Urothelium cell line (cell line): ENCODE results near the gene CPZ.
"Not testable (repeated sequence)": the region's sequence is repeated elsewhere in the genome, so short reads cannot be mapped to it uniquely, and the experiment has no call there.

Source experiments
- DNase-seq: peaks from one replicate; pipeline ENCODE4 v3.0.0; 2011; ENCODE audit warnings: low spot score, mixed read lengths
- FAIRE-seq: peaks from 2 replicates; lab custom pipeline; 2011; peaks lifted over from hg19 to GRCh38; lab: Jason Lieb, UNC

Gene CPZ

DNA sequence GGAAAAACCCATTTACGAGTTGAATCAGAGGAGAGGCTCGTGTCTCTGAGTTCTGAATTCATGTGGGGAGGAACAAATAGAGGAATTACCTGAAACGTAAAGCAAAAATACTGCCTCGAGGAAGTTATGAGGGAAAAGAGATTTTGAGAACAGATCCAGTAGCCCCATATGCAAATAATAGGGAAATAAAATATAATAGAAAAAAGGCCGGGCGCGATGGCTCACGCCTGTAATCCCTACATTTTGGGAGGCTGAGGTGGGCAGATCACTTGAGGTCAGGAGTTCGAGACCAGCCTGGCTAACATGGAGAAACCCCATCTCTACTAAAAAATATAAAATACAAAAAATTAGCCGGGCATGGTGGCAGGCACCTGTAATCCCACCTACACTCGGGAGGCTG is 42.2 kb downstream of the CPZ start:
- DNase-seq, FAIRE-seq: not testable (repeated sequence)

DNA sequence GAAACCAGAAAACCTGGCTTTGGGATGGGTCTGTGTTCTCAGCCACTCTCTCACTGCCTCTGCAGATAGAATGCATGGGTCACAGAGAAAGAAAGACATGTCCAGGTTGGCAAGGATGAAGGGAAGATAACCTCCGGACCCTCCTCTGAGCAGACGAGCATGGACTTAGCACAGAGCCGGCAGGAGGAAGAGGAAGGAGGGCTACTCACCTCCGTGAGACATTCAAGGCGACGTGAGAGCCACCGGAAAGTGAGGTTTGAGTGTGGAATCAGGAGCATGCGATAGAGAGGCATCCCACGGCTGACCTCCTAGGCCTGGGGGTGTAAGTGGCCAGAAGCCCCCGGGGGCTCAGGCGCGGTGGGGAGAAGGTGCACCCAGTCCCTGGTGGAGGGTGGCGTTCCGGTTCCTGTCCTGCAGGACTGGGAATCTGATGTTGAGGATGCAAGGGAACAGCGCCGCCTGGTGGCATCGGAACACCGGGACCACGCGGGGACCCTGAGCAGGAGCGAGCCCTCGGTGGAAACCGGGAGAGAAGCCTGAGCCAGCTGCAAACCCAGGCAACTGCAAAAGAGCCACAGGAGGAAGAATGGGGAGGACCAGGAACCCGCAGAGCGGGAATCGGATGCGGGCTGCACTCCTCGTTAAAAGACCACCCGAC is 43.5 kb downstream of the CPZ start:
- not testable (repeated sequence) for DNase-seq, FAIRE-seq

- DNase-seq (no peak), FAIRE-seq (no peak)
Observed at GRCh38 chr4:8637456-8637984, 45.0 kb downstream of the CPZ start.

- FAIRE-seq = no peak
- DNase-seq = no peak
Observed at GRCh38 chr4:8639021-8639420, 46.5 kb downstream of the CPZ start.

DNA sequence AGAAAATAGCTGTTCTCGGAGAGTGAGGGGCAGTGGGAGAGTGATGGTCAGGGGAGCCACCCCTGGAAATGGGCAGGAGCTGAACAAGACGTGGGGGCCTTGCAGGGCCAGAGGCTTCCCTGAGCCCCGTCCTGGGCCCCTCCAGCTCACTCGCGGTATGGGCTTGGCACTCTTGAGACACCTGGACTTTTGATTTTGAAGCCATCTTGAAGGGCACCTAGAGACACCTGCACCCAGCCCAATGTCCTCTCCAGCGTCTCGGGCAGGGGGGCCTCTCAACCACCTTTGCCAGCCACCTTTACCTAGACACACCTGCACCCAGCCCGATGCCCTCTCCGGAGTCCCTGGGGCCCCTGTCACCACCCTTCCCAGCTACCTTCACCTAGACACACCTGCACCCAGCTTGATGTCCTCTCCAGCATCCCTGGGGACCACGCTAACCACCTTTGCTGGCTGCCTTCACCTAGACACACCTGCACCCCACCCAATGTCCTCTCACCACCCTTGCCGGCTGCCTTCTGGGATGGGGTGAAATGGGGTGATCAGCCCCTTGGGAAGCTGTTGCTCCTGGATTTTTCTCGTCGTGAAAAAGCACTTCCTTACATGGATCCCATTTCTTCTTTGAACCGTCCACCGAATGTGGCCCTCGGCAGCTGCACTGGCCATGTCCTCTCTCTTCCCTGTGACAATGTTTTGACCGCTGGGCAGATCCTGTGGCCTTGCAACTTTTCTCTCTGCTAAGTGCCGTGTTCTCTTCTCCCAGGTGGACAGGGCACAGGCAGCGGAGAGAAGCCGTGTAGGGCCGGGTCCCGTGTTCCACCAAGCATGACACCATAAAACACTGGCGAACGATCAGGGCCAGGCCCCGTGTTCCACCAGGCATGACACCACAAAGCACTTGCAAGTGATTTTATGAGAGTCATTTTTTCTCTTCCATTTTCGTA is 47.5 kb downstream of the CPZ start:
- FAIRE-seq = no peak
- no peak for DNase-seq

GRCh38 chr4:8640816-8641215 is 48.3 kb downstream of the CPZ start:
- FAIRE-seq = no peak

DNA sequence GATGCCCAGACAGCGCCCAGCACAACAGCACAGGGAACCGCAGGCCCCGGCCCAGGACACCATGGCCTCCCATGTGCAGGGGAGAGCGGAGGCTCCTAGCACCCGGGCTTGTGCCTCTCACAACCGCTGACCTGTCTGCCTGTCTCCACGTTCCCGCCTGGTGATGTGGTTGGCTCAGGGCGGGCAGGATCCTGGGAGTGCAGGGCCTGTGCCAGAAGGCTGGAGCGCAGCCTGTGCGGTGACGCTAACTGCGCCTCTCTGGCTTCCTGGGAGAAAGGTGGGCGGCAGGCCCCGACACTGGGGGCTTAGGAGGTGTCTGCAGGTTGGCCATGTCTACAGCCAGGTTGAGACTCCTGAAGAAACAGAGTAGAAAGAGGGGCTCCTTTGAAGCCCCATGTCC is 48.7 kb downstream of the CPZ start:
- DNase-seq (no peak), FAIRE-seq (no peak)

More at GRCh38 chr4:8640816-8641215, 48.3 kb downstream of the CPZ start:
- no peak for DNase-seq

DNA sequence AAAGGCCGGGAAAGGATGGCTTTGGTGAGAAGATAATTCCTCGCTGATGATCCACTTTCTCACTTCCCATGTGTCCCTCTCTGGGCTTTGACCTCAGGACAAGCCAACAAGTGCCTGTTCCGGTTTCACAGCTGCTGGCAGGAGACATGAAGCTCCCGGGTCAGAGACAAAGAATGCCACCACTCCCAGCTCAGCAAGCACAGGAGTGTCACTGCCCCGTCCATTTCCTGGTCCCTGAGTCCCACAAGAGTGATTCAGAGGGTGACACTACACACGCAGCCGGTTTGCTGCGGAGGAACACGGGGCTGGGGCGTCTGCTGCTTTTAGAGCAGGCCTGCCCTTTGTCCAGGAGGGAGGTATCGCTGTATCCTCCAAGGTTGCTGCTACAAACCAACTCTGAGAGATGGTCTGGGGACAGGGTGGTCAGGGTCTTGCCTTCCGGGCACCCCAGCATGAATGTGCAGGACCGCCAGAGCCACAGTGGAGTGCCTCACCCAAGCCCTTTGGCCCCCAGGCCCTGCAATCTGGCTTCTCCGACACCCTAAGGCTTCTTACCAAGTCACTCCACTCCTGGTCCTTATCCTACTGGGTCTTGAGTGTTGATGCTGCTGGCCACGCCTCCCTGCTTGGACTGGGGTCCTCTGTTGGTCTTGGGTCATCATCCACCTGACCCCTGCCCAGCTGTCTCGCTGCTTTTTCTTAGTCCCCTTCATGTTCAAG is 49.5 kb downstream of the CPZ start:
- DNase-seq (no peak), FAIRE-seq (no peak)

DNA sequence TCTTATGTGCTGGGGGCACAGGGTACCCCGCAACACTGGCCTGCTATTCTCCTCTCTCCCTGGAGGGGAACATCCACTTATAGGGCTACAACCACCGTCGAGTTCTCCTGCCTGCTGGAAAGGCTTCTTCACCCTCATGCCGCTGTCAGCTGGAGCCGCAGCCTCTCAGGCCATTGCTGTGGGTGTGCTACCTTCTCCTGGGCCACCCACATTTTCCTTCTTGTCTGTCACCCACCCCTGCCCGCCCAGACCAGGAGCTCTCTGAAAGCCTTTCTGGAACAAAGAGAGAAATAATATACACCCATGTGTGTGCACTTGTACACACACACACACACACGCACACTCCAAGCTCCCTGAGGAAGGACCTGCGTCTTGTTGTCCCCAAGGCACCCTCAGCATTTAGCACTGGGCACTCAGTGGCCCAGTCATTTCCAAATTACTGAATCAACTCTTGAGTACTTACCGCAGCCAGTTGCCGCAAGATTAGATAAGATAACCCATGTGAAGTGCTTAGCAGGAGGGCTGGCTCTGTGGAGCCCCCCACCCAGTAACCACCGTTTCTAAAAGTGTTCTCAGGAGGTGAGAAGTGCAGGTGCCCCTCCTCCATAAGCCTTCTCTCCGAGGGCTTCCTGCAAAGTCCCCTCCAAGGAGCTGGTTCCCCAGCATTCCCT is 50.2 kb downstream of the CPZ start:
- FAIRE-seq = no peak
- no peak for DNase-seq

DNA sequence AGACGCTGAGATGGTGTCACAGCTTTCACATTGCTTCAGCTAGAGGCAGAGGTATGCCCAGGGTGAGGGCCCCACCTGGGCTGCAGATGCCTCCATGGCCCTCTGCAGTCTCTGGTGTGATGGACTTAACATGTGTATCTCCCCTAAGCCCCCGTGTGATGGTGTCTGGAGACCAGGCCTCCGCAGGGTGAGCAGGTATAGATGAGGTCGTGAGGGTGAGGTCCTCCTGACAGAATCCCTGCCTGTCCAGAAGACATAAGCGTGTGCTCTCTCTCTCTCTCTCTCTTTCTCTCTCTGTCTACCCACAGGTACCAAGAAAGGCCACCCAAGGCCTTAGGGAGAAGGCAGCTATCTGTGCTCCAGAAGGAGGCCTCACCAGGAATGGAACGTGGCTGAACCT is 50.9 kb downstream of the CPZ start:
- DNase-seq (no peak), FAIRE-seq (no peak)

GRCh38 chr4:8643986-8644385 is 51.4 kb downstream of the CPZ start:
- FAIRE-seq (no peak), DNase-seq (no peak)

- no peak for FAIRE-seq
Observed at GRCh38 chr4:8644461-8644891, 51.9 kb downstream of the CPZ start.

GRCh38 chr4:8644966-8645752 is 52.6 kb downstream of the CPZ start:
- no peak for DNase-seq
- FAIRE-seq = no peak

More at GRCh38 chr4:8644461-8644891, 51.9 kb downstream of the CPZ start:
- DNase-seq = no peak

- FAIRE-seq = no peak
- DNase-seq = no peak
Observed at GRCh38 chr4:8645753-8646124, 53.2 kb downstream of the CPZ start.

DNA sequence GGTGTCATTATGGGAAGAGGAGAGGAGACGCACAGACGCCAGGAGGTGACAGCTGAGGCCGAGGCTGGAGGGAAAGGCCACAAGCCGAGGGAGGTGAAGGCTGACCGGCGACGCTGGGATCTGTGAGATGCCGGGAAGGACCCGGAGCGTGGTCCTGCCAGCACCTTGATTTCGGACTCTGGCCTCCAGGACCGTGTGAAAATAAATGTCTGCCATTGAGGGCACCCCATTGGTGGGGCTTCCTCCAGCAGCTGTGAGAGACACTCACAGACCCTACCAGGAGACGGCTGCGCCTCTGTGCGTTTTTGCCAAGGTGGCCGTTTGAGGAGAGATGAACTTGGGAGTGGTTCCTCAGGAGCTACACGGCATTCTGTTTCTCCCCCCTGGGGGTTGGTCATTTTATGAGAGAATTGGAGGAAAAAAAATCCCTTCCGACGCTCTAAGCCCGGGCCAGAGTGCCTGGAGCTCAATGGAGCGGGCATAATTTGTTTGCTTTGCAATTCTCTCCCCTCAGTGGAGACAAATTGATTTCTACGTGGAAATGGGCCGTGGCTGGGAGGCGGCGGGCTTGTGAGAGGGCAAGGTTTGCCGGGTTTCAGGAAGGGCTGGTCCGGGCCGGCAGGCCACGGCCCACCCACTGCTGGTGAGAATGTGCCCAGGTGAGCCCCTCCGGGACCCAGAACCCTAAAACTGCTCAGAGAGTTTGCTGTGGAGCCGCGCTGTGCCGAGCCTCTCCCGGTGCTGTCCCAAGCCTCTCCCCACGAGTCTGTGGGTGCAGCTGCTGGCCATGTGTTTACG is 53.9 kb downstream of the CPZ start:
- no peak for DNase-seq
- no peak for FAIRE-seq

GRCh38 chr4:8647094-8647570 is 54.6 kb downstream of the CPZ start:
- FAIRE-seq (no peak), DNase-seq (no peak)

- DNase-seq (no peak), FAIRE-seq (no peak)
Observed at GRCh38 chr4:8647626-8648025, 55.1 kb downstream of the CPZ start.

DNA sequence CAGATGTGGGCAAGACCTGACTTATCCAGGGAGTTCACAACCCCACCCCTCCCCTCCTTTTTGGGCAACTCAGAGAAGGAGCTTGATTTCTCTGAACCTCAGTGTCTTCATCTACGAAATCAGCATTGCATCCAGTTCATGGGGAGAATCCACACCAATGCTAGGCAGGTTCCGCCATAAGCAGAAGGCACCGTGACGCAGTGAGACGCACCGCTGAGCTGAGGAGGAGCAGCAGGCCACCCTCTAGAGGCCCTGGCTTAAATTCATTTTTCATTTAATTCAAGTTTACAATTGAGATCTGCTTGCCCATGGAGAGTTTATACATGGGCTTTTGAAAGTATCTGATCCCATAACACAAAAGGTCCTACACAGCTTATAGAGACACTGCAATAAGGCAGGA is 55.7 kb downstream of the CPZ start:
- no peak for FAIRE-seq
- DNase-seq = no peak
